GM12878 (cell line): Measurements from ENCODE around the gene RAB30. TPM values are rescaled to one million over a fixed set of nuclear protein-coding genes. Genes with fewer than 3 reads are reported as not detected.
"Not testable (repeated sequence)": the region's sequence is repeated elsewhere in the genome, so short reads cannot be mapped to it uniquely, and the experiment has no call there.

Experiments
- ATAC-seq: fragments of 200-7000 bp; cut with Tn5 transposase; 3 replicates; pipeline ENCODE4 v1.9.1; 2020; ENCODE audit warnings: mild to moderate bottlenecking, moderate library complexity
- BruUV-seq: library from RNA; stranded (reverse); fragments of 400-500 nt; replicated peaks from 2 replicates; lab custom pipeline; 2021; lab: Mats Ljungman, UMichigan
- CTCF ChIA-PET: fragments of 300-600 bp; sonication (Branson Sonifier 250); formaldehyde crosslinking; extraction: SDS; loops from one replicate; lab custom pipeline; 2021; ENCODE audit warnings: inconsistent platforms; lab: Yijun Ruan, JAX
- POLR2A ChIA-PET: fragments of 350-600 bp; formaldehyde crosslinking; extraction: SDS; loops from one replicate; lab custom pipeline; 2021; ENCODE audit warnings: inconsistent platforms; lab: Charles Lee
- RAD21 ChIA-PET: fragments of 300-600 bp; sonication (Branson Sonifier 250); formaldehyde crosslinking; loops from one replicate; lab custom pipeline; 2023; ENCODE audit warnings: antibody characterized with exemption; ENCODE audit not compliant: unreplicated experiment; lab: Charles Lee
- SMC1A ChIA-PET: fragments of 300-600 bp; sonication (Branson Sonifier 250); formaldehyde crosslinking; loops from one replicate; lab custom pipeline; 2023; ENCODE audit not compliant: unreplicated experiment, uncharacterized antibody; lab: Charles Lee
- DNase-seq: peaks from one replicate; pipeline ENCODE4 v3.0.0-alpha.2; 2011; ENCODE audit warnings: low read depth, low spot score
- FAIRE-seq: peaks from 3 replicates; lab custom pipeline; 2011; peaks lifted over from hg19 to GRCh38; lab: Jason Lieb, UNC
- H2AFZ ChIP-seq: 2 replicates; pipeline ENCODE4 v1.6.0; 2011; ENCODE audit warnings: low read depth, low read length, control low read depth; ENCODE audit not compliant: control insufficient read depth
- H3K27ac ChIP-seq: 2 replicates; pipeline ENCODE4 v1.5.1; 2011; ENCODE audit warnings: control low read depth; ENCODE audit not compliant: control insufficient read depth, insufficient read depth
- H3K27me3 ChIP-seq, 2 experiments: replicated peaks in 1 of 2; 2 replicates each; pipeline versions ENCODE4 v1.6.0 to v1.6.1; 2011; ENCODE audit warnings: low read length in 1 of 2; ENCODE audit not compliant: control insufficient read depth in 2 of 2, insufficient read depth in 2 of 2
- H3K36me3 ChIP-seq, 2 experiments: 2 replicates each; pipeline ENCODE4 v1.5.1; 2011; ENCODE audit warnings: low read length in 1 of 2; ENCODE audit not compliant: control insufficient read depth in 2 of 2, insufficient read depth in 2 of 2
- H3K4me1 ChIP-seq: 2 replicates; pipeline ENCODE4 v1.6.1; 2011; ENCODE audit warnings: mild to moderate bottlenecking, low read length, moderate library complexity, mixed read lengths; ENCODE audit not compliant: control insufficient read depth, insufficient read depth
- H3K4me2 ChIP-seq: 2 replicates; pipeline ENCODE4 v1.6.0; 2011; ENCODE audit warnings: control low read depth; ENCODE audit not compliant: control insufficient read depth, insufficient read depth
- H3K4me3 ChIP-seq: fragments of 200-600 bp; sonication (generic); 2 replicates; pipeline ENCODE4 v1.5.1; 2016
- H3K79me2 ChIP-seq: 2 replicates; pipeline ENCODE4 v1.6.0; 2011; ENCODE audit warnings: low read length; ENCODE audit not compliant: control insufficient read depth, insufficient read depth
- H3K9ac ChIP-seq: 2 replicates; pipeline ENCODE4 v1.8.0; 2011; ENCODE audit warnings: low read length, control low read depth, mixed read lengths; ENCODE audit not compliant: control insufficient read depth, insufficient read depth
- H3K9me3 ChIP-seq: replicated peaks from 3 replicates; pipeline ENCODE4 v1.5.1; 2011; ENCODE audit warnings: mild to moderate bottlenecking, low read length; ENCODE audit not compliant: control insufficient read depth, insufficient read depth
- H4K20me1 ChIP-seq: 2 replicates; pipeline ENCODE4 v1.6.0; 2011; ENCODE audit not compliant: control insufficient read depth, insufficient read depth
- TCF3 ChIP-seq: IDR thresholded peaks from 2 replicates; pipeline ENCODE4 v1.6.1; 2012; ENCODE audit warnings: low read depth, mild to moderate bottlenecking, low read length, borderline replicate concordance; ENCODE audit not compliant: insufficient read depth
- WGBS: methylation state at CpG from one replicate; pipeline ENCODE4 v1.1.6; 2016; ENCODE audit warnings: low lambda C conversion rate; ENCODE audit not compliant: insufficient replicate concordance, insufficient coverage; ENCODE audit errors: missing lambda C conversion rate; 5-methylcytosine and 5-hydroxymethylcytosine counted together
- in situ Hi-C: fragments of 300-500 bp; cut with MboI; formaldehyde crosslinking; loops from 9 replicates; pipeline ENCODE4 v1.14.3; 2018; ENCODE audit warnings: mixed read lengths
- intact Hi-C: fragments of 100-400 bp; cut with micrococcal nuclease; formaldehyde crosslinking; loops from one replicate; pipeline ENCODE4 v1.14.2; 2022; ENCODE audit not compliant: unreplicated experiment
- polyA plus RNA-seq, 11 experiments: library from polyadenylated mRNA; depleted of rRNA in 4 of 11; unstranded in 6 of 11; stranded (reverse) in 5 of 11; fragments of >200 nt; fragmentation: Nextera tagmentation in 4 of 11; fragmentation: Illumina TruSeq in 1 of 11; extraction: Ambion mirVana in 4 of 11; extraction: Trizol in 1 of 11; gene quantifications; 1 replicate in 1 of 11; 2 replicates in 10 of 11; pipeline versions ENCODE4 v1.2.1 to v1.2.3, GENCODE V29; 2011 to 2016; ENCODE audit warnings: inconsistent platforms in 2 of 11, missing spikeins in 2 of 11, low read depth in 1 of 11
- total RNA-seq, 4 experiments: library from RNA; depleted of rRNA in 3 of 4; stranded (reverse); fragments of >200 nt in 3 of 4; fragmentation: Illumina TruSeq in 1 of 4; extraction: Trizol in 1 of 4; gene quantifications; 2 replicates each; pipeline versions ENCODE4 v1.2.1 to v1.2.3, GENCODE V29; 2013 to 2021
- TF ChIP-seq, protein P1 (sequence below): fragments of 450-650 bp; IDR thresholded peaks from 2 replicates; pipeline ENCODE4 v1.6.1; 2017; ENCODE audit warnings: mild to moderate bottlenecking

RAB30 gene
- total and polyA plus RNA-seq, 10 of the 15 experiments (the other 5 are each of a cell fraction or from before 2014, with no cell fraction given) = 9.8 to 26.7 (median 19.2) TPM

DNA sequence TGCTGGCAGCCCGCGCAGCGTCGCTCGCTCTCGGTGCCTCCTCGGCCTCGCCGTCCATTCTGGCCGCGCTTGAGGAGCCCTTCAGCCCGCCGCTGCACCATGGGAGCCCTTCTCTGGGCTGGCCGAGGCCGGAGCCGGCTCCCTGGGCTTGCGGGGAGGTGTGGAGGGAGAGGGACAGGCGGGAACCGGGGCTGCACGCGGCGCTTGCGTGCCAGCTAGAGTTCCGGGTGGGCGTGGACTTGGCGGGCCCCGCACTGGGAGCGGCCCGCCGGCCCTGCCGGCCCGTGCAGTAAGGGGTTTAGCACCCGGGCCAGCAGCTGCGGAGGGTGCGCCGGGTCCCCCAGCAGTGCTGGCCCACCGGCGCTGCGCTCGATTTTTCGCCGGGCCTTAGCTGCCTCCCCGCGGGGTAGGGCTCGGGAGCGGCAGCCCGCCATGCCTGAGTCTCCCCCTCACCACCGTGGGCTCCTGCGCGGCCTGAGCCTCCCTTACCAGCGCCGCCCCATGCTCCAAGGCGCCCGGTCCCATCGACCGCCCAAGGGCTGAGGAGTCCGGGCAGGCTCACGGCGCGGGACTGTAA, 101.1 kb downstream of the RAB30 start:
- ChIA-PET CTCF (interaction anchor here (0.9 to 2.3 kb wide), 10 partner anchors 9 to 93 kb away, joined by 3 to 9 read pairs (median 4); no protein-coding TSS in a partner anchor), RAD21 (interaction anchor here (0.8 to 2.3 kb wide), 26 partner anchors 10 to 279 kb away, joined by 3 to 16 read pairs (median 7); partner anchors contain the start of genes PCF11 and RAB30), SMC1A (interaction anchor here (0.9 to 4.5 kb wide), 17 partner anchors 10 to 280 kb away, joined by 3 to 51 read pairs (median 8); partner anchors contain the start of gene RAB30), POLR2A (interaction anchor here (1.0 to 4.5 kb wide), 12 partner anchors 9 to 101 kb away, joined by 3 to 25 read pairs (median 6); partner anchors contain the start of gene RAB30)
- H3K79me2 ChIP-seq, H2AFZ ChIP-seq, H3K9me3 ChIP-seq, DNase-seq, BruUV-seq, H3K36me3 ChIP-seq, ATAC-seq, in situ Hi-C loops, H3K9ac ChIP-seq, H3K4me3 ChIP-seq, H3K27me3 ChIP-seq, FAIRE-seq, H4K20me1 ChIP-seq: not testable (repeated sequence)
- H3K4me1 ChIP-seq = peaks cover 41% of the 10 kb centered on the region
- peak overlapping the region; percentile 67; the same call in 1 of the 2 replicates for H3K4me2 ChIP-seq
- intact Hi-C loops = loop anchor here (1.0 to 5.0 kb wide), 3 partner anchors 43 to 186 kb away; partner anchors contain the start of gene PCF11
- peak overlapping the region; percentile 85 for H3K27ac ChIP-seq
- TF ChIP-seq TCF3 = 0 out of 2 replicates have a peak, but pooled peaks have one; percentile 27
- TF ChIP-seq, protein P1, sequence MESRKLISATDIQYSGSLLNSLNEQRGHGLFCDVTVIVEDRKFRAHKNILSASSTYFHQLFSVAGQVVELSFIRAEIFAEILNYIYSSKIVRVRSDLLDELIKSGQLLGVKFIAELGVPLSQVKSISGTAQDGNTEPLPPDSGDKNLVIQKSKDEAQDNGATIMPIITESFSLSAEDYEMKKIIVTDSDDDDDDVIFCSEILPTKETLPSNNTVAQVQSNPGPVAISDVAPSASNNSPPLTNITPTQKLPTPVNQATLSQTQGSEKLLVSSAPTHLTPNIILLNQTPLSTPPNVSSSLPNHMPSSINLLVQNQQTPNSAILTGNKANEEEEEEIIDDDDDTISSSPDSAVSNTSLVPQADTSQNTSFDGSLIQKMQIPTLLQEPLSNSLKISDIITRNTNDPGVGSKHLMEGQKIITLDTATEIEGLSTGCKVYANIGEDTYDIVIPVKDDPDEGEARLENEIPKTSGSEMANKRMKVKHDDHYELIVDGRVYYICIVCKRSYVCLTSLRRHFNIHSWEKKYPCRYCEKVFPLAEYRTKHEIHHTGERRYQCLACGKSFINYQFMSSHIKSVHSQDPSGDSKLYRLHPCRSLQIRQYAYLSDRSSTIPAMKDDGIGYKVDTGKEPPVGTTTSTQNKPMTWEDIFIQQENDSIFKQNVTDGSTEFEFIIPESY = peak; percentile 87
- 45% methylated on average over 57 of the region's 60 CpGs for WGBS
